Myocyte (in vitro differentiated cells): ENCODE results near the gene CLIP1. TPM values are rescaled to one million over a fixed set of nuclear protein-coding genes. Genes with fewer than 3 reads are reported as not detected.
"Not testable (repeated sequence)": the region's sequence is repeated elsewhere in the genome, so short reads cannot be mapped to it uniquely, and the experiment has no call there.

ENCODE experiments used
- DNase-seq: peaks from one replicate; pipeline ENCODE4 v3.0.0-alpha.2; 2012; ENCODE audit warnings: low read depth
- total RNA-seq: library from RNA; depleted of rRNA; stranded (reverse); fragments of >200 nt; gene quantifications from 2 replicates; pipeline ENCODE4 v1.2.3, GENCODE V29; 2014

The CLIP1 gene
- total RNA-seq, 1 donor from 2014 or later: 51.2 TPM

DNA sequence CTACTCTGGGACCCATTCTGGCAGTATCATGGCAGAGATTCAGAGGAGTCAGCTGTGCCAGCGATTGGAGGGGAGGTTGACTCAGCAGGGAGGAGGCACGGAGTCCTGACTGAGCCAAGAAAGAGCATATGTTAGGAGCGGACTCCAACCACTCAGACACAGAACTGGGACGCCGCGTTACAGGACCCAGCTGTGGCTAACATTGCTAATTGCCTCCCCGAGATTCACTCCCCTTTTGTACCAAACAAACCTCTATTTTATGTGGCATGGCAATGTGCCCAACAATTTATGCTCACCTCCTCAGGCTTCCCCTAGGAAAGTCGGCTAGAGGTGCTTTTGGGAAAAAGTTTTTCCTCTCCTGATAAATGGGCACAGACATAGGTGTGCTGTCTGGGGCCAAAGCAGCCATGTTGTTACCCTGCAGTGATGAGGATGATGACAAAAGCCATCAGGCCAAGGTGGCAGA, 15.2 kb upstream of the CLIP1 start:
- DNase-seq: peak; percentile 87

DNA sequence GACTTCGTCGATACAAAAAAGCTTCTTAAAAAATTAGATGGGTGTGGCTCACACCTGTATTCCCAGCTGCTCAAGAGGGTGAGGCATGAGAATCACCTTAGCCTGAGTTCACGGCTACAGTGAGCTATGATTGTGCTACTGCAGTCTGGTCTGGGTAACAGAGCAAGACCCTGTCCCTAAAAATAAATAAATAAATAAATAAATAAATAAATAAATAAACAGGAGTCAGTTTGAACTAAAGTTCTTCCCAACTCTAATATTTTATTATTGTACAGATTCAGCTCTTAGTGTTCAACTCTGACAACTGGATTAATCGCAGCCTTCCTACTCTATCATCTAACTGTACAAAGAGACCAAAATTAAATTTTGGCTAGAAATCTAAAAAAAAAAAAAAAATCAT, 12.7 kb upstream of the CLIP1 start:
- no peak for DNase-seq

DNA sequence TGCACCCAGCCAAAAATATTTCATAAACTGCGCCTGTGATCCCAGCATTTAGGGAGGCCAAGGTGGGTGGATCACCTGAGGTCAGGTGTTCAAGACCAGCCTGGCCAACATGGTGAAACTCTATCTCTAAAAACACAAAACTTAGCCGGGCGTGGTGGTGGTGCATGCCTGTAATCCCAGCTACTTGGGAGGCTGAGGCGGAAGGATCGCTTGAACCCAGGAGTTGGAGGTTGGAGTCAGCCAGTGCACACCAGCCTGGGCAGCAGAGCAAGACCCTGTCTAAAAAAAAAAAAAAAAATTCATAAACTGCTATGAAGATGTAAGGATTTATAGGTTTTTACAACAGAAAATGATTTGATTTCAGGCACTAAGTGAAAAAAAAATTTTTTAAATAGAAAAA, 6.6 kb upstream of the CLIP1 start:
- DNase-seq: not testable (repeated sequence)

DNA sequence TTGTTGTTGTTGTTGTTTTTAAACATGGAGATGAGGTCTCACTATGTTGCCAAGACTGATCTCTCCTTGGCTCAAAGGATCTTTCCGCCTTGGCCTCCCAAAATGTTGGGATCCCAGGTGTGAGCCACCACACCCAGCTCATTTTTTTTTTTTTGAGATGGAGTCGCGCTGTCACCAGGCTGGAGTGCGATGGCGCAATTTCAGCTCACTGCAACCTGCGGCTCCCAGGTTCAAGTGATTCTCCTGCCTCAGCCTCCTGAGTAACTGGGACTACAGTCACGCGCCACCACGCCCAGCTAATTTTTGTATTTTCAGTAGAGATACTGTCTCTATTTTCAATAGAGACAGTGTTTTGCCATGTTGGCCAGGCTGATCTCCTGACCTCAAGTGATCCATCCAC, 4.9 kb upstream of the CLIP1 start:
- DNase-seq: no peak

DNA sequence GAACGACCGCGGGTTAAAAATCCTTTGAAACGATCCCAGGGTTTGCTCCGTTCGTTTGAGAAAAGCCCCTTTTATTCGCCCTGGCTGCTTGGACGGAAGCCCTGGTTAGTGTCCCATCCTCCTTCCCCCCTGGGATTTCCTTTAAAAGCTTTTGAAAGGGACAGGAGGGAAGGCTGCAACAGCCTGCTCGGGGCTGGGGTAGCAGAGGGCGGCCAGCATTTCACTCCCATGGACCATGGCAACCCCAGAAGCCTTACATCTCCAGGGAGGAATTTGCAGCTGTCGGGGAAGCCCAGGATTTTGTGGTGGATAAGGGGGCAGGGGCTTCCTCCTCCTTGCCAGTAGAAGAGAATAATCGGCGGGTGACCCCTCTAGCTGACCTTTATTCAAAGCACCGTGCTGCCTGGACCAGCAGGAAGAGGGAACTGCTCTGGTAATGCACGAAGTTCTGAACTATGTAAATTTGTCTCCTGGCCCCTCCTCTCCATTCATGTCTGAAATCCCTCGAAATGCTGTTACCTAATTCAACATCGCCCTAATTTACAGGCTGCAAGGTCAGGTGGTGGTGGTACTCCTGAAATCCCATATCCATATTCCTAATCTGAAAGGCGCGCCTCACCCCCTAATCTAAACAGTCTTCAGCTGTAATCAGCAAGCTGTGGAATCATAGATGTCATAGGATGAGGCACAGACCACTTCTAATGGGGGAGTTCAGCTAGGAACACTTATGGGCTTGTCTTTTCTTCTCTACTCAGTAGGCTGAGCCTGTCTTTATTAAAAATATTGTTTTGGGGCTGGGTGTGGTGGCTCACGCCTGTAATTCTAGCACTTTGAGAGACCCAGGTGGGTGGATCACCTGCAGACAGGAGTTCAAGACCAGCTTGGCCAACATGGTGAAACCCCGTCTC, 1.0 kb upstream of the CLIP1 start:
- DNase-seq: peak; percentile 87

DNA sequence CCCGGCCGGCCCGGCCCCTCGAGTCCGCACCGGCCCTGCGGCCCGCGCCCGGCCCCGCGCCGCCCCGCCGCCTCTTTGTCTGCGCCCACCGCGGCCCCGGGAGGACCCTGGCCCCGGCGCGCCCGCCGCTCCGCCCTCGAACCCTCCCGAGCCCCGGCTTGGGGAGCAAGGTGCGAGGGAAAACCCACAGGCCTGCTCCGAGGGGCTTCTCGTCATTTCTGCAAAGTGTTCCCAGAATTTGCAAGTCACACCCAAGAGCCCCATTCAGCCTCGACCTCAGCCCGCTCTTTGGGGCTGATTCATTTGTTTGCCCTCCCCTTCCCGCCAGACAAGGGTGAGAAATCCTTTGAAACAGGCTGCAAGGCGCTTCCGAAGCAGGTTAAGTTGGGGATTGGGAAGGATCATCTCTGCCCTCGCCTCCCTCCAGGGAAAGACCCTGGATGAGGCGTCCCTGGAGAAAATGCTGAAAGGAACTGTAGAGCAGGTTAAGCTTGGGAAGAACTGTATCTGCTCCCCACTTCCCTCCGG, 325 bp upstream of the CLIP1 start:
- peak; percentile 53 for DNase-seq

DNA sequence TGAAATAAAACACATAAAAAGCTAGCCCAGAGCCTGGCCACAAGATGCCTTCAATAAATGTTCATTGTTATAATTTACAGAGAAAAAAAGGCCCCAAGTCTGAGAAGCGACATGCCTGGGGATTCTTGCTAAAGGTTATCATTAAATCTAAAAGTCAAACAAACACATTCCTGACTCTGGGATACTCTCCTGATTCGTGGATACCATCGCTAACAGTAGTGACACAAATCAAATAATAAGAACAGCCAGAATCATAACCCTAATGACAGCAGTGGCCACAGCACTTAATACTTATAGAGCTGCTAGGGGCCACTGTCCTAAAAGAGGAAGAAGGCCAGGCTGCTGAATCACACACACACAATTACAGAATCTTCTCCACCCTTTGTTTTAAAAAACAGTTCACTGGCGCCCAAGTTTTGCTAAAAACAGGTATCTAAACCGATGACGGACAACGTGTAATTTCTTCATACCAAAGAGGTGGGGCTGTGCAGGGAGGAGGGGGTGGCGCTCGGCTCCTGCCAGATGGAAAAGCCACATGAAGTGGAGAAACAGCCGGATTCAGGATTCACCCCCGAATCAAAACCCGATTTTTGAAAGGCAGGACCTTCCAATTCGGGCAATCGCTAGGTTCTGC, 1.2 kb downstream of the CLIP1 start:
- no peak for DNase-seq

DNA sequence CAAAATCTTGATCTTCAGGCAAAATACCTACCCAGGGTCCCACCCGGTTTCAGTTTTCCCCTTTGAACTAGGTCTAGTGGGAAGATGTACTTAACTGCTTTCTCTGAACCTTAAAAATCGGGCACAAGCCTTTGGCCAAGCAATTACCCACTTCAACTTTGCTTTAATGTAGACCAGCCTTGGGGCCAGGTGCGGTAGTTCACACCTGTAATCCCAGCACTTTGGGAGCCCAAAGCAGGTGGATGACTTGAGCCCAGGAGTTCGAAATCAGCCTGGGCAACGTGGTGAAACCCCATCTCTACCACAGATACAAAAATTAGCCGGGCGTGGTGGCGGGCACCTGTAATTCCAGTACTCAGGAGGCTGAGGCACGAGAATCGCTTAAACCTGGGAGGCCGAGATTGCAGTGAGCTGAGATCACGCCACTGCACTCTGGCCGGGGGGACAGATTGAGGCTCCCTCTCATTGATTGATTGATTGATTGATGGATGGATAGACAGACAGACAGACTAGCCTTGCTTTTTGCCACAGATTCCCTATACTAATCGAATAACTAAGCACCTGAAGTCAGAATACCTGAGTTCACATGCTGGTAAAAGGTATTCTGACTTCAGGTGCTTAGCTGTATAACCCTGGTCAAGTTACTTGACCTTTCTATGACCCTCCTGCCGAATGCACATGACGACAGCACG, 1.9 kb downstream of the CLIP1 start:
- no peak for DNase-seq

DNA sequence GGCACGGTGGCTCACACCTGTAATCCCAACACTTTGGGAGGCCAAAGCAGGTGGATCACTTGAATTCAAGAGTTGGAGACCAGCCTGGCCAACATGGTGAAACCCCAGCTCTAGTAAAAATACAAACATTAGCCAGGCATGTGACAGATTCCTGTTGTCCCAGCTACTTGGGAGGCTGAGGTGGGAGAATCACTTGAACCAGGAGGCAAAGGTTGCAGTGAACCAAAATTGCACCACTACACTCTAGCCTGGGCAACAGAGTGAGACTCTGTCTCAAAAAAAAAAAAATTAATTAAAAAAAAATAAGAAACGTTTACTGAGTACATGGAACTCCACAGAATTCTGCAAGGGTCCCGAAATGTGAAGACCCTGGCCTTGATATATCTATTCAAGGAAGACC, 3.4 kb downstream of the CLIP1 start:
- DNase-seq: not testable (repeated sequence)

DNA sequence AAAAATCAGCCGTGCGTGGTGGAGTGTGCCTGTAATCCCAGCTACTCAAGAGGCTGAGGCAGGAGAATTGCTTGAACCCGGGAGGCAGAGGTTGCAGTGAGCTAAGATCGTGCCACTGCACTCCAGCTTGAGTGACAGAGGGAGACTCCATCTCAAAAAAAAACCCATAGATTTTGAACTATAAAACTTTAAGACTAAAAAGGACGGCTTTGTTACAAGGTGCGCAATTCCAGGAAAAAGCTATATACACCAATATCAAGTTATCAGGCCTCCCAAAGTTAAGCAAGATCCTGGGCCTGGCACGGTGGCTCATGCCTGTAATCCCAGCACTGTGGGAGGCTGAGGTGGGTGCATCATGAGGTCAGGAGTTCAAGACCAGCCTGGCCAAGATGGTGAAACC, 6.8 kb downstream of the CLIP1 start:
- DNase-seq: not testable (repeated sequence)

DNA sequence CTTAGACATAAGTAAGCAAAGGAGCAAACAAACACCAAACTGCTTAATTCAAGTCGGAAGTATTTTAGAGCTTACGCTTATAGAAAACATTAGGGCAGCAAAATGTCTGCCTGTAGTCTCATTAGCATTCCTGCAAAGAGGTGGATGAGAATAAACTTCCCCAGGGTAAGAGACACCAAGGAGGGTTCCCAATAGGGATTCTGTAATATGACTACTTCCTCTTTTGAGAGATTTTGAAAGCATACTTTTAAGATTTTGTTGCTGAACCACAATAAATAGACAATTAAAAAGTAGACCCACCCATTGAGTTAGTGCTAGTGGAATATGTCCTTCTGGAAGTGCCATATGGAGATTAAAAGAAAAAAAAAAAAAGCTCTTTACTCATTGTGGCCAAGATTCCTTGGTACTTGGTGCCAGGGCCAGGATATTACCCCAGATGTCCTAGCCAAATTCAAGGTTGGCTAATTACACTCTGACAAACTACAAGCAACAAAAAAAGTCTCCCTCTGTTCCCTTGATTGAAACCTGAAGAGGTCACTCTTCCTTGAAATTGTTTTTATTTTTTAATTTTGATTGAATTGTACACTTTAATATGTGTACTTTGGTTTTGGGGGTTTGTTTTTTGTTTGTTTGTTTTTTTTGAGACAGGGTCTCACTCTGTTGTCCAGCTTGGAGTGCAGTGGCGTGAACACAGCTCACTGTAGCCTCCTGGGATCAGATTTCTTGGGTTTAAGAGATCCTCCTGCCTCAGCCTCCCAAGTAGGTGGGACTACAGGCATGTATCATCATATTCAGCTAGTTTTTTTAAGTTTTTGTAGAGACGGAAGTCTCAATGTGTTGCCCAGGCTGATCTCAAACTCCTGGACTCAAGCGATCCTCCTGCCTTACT, 8.7 kb downstream of the CLIP1 start:
- DNase-seq: no peak

DNA sequence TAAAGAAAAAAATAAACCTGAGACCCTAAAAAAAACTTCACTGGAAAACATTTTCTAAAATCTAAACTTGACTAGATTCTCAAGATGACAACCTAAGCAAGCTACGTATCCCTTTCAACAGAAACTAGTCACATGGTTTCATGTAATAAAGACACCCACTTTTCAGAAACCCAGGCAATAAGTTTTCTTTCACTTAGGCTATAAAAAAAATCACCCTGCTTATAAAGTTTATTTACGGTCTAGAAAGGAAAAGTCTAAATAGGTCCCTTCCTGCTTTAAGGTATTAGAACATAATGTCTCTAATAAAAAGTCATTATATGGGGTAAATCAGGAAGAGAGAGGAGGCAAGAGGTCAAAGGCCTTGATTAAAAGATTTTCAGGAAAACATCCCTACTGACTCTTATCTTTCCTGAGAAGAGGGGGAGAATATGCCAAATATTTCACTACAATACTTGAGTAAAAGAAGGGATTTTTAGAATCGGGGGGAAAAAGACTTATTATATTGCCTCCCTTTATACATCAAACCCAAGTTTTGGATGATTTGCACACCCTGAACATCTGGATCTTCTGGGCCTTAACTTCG, 9.5 kb downstream of the CLIP1 start:
- DNase-seq: no peak

DNA sequence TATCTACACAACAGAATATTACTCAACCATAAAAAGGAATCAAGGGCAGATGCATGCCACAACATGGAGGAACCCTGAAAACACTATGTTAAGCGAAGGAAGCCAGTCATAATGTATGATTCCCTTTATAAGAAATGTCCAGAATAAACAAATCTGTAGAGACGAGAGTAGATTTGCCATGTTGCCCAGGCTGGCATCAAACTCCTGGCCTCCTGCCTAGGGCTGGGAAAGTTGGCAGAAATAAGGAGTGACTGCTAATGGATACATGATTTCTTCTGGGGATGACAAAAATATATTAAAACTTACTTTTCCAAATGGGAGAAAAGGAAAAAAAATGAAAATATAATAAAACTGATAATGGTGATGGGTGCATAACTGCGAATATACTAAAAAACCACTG, 10.9 kb downstream of the CLIP1 start:
- no peak for DNase-seq

DNA sequence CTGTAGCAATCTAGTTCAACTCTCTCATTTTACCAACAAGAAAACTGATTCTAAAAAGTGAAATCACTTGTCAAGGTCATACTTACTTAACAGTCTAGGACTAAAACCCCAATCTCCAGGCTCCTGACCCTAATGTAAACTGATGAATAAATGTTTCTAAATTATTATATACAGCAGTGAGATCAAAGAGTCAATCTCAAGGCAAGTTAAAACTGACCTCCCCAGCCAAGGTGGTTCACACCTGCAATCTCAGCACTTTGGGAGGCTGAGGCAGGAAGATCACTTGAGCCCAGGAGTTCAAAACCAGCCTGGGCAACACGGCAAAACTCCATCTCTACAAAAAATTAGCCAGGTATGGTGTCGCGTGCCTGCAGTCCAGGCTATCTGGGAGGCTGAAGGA, 15.3 kb downstream of the CLIP1 start:
- no peak for DNase-seq

DNA sequence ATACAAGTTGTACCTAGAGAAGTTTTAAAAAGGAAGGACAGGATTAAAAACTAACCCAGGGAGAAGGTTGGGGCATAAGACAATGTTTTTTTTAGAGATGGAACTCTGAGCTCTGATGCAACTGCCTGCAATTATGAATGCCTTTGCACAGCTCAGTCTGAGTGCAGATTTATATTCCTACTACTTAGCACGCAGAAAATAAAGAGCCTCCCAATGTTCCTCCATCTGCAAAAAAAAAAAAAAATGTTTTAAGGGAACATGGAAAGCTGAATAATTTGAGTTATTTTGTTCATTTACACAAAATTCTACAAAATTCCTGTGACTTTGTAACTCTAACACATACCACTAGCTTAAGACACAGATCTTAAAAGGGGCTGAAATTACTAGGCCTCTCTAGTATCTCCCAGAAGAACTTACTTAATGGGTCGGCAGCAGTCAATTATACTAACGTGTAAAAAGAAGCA, 15.7 kb downstream of the CLIP1 start:
- peak; percentile 40 for DNase-seq

DNA sequence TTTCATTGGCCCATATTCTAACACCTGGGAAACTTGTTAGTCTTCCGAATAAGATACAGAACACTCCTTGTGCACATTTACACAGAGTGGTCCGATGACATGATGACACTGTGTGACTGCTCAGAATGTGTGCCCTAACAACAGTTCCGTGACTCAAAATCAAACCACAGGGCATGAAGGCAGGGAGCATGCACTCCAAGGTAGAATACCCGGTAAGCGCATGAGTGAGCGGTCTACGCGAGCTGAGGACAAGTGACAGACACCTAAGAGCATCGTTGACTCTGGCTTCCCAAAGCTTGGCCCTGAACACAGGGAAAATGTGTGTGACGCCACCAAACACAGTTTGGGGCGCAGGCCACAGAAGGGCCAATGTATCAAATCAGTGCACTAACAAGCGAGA, 18.6 kb downstream of the CLIP1 start:
- DNase-seq: no peak

DNA sequence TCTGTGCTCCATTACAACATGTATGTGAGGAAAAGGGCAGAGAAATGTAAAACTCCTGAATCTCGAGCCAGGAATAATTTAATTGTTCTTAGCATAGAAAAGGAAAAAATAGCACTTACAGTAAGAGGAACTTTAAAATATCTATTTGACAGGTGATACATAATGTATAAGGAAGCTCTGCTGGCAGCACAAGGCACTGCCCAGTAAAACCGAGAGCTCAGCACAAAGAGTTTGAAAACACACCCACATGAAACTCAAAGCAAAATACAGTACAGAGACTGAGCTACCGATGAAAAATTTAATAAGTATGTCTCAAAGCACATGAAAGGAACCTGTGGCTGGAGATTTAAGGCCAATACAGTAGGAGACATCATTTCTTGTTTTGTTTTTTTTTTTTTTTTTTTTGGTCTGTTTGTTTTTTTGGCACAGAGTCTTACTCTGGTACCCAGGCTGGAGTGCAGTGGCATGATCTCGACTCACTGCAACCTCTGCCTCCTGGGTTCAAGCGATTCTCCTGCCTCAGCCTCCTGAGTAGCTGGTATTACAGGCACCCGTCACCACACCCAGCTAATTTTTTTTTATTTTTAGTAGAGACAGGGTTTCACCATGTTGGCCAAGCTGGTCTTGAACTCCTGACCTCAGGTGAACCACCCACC, 19.2 kb downstream of the CLIP1 start:
- no peak for DNase-seq

DNA sequence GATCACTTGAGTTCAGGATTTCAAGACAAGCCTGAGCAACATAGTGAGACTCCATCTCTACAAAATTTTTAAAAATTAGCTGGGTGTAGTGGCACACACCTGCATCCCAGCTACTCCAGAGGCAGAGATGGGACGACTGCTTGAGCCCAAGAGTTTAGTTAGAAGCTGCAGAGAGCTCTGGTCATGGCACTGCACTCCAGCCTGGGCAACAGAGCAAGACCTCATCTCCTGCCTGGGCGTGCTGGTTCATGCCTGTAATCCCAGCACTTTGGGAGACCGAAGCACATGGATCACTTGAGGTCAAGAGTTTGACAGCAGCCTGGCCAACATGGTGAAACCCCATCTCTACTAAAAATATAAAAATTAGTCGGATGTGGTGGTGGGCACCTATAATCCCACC, 20.2 kb downstream of the CLIP1 start:
- DNase-seq: no peak

DNA sequence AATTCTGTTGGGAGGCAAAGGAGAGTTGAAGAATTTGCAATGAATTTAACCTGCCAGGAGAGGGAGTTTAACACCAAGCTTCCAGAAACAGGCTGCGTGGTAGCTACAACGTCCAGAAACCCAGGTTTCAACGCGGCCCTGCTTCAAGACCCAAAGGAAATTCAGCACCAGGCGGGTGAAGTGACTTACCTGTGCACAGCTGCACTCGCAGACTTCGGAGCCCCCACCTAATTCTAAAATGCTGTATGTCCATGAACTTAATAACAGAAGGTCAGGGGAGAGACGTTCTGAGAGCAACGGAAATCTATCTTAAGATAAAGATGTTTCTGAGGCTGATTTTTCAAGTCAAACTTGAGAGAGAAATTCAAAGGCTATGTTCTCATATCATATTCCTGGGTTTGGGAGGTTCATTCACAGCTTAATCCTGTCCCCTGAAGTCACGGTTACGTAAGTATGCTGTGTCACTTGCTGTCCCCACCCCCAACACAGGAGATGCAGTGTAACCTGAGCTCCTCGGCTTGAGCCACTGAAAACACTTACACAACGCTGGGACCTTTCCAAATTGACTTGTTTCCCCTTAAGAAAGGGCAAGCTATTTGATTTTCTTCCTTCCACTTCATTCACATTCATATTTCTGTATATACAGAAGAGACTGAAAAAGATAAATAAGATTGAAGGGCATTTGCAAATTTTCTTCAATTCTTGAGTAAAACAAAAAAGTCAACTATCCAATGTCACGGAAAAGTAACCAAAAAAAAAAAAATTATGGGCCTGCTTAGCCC, 22.7 kb downstream of the CLIP1 start:
- DNase-seq: peak; percentile 94
